ENCODE measurements around the gene DCBLD1.

The DCBLD1 gene

GRCh38 chr6:117536317-117536716 is 53.8 kb downstream of the DCBLD1 start:
- Histone ChIP-seq H3K9me3 (ENCODE audit: insufficient read depth, low read depth, low read length) (no peaks in the 10 kb centered on the region), H4K20me1 (ENCODE audit: insufficient read depth, low read length, poor library complexity, severe bottlenecking) (no peaks in the 10 kb centered on the region), H3K27me3 (ENCODE audit: insufficient read depth, low read length, poor library complexity, severe bottlenecking) (no peaks in the 10 kb centered on the region), H3K4me2 (ENCODE audit: low read depth, low read length, poor library complexity, severe bottlenecking) (no peak overlapping the region), H3K9me2 (replicated peaks; ENCODE audit: low read depth, low read length) (no peaks in the 10 kb centered on the region), H3K9ac (ENCODE audit: low read depth, low read length, poor library complexity, severe bottlenecking) (no peak overlapping the region), H3F3A (ENCODE audit: low read depth) (no peaks in the 10 kb centered on the region), H3K79me2 (ENCODE audit: insufficient read depth, low read length) (no peaks in the 10 kb centered on the region), H3K36me3 (ENCODE audit: insufficient read depth, low read length) (no peaks in the 10 kb centered on the region), H3K4me3 (ENCODE audit: low read length, poor library complexity, severe bottlenecking) (no peak overlapping the region), H2AFZ (ENCODE audit: low read length) (peak overlapping the region; percentile 59; the same call in 1 of the 2 replicates), H3K4me1 (ENCODE audit: insufficient read depth, low read length, poor library complexity, severe bottlenecking) (no peaks in the 10 kb centered on the region)
- TF ChIP-seq CTCF (conservative IDR thresholded peaks at IDR 0.05; ENCODE audit: low read length) (no peak), EZH2phosphoT487 (IDR thresholded peaks at IDR 0.05; ENCODE audit: borderline replicate concordance) (no peak)

GRCh38 chr6:117538615-117539014 is 56.1 kb downstream of the DCBLD1 start:
- H3K4me1 ChIP-seq (ENCODE audit: insufficient read depth, low read length, poor library complexity, severe bottlenecking) = no peaks in the 10 kb centered on the region
- H3K27me3 ChIP-seq (ENCODE audit: insufficient read depth, low read length, poor library complexity, severe bottlenecking) = no peaks in the 10 kb centered on the region
- H3K36me3 ChIP-seq (ENCODE audit: insufficient read depth, low read length) = no peaks in the 10 kb centered on the region
- TF ChIP-seq CTCF (conservative IDR thresholded peaks at IDR 0.05; ENCODE audit: low read length) (no peak), EZH2phosphoT487 (IDR thresholded peaks at IDR 0.05; ENCODE audit: borderline replicate concordance) (no peak)
- H3K4me3 ChIP-seq (ENCODE audit: low read length, poor library complexity, severe bottlenecking) = no peak overlapping the region
- no peaks in the 10 kb centered on the region for H3K79me2 ChIP-seq (ENCODE audit: insufficient read depth, low read length)
- H3K4me2 ChIP-seq (ENCODE audit: low read depth, low read length, poor library complexity, severe bottlenecking) = no peak overlapping the region
- H4K20me1 ChIP-seq (ENCODE audit: insufficient read depth, low read length, poor library complexity, severe bottlenecking) = no peaks in the 10 kb centered on the region
- no peaks in the 10 kb centered on the region for H3F3A ChIP-seq (ENCODE audit: low read depth)
- no peak overlapping the region for H2AFZ ChIP-seq (ENCODE audit: low read length)
- H3K9me2 ChIP-seq (replicated peaks; ENCODE audit: low read depth, low read length) = no peaks in the 10 kb centered on the region
- H3K9ac ChIP-seq (ENCODE audit: low read depth, low read length, poor library complexity, severe bottlenecking) = no peak overlapping the region
- no peaks in the 10 kb centered on the region for H3K9me3 ChIP-seq (ENCODE audit: insufficient read depth, low read depth, low read length)

- H3K9me2 ChIP-seq (replicated peaks; ENCODE audit: low read depth, low read length) = no peaks in the 10 kb centered on the region
- H3K36me3 ChIP-seq (ENCODE audit: insufficient read depth, low read length) = no peaks in the 10 kb centered on the region
- no peaks in the 10 kb centered on the region for H4K20me1 ChIP-seq (ENCODE audit: insufficient read depth, low read length, poor library complexity, severe bottlenecking)
- no peaks in the 10 kb centered on the region for H3K79me2 ChIP-seq (ENCODE audit: insufficient read depth, low read length)
- no peak for TF ChIP-seq CTCF (conservative IDR thresholded peaks at IDR 0.05; ENCODE audit: low read length)
- TF ChIP-seq EZH2phosphoT487 (IDR thresholded peaks at IDR 0.05; ENCODE audit: borderline replicate concordance) = no peak
- no peaks in the 10 kb centered on the region for H3F3A ChIP-seq (ENCODE audit: low read depth)
- no peaks in the 10 kb centered on the region for H3K27me3 ChIP-seq (ENCODE audit: insufficient read depth, low read length, poor library complexity, severe bottlenecking)
- no peak overlapping the region for H2AFZ ChIP-seq (ENCODE audit: low read length)
- H3K4me2 ChIP-seq (ENCODE audit: low read depth, low read length, poor library complexity, severe bottlenecking) = no peak overlapping the region
- H3K9ac ChIP-seq (ENCODE audit: low read depth, low read length, poor library complexity, severe bottlenecking) = no peak overlapping the region
- no peaks in the 10 kb centered on the region for H3K4me1 ChIP-seq (ENCODE audit: insufficient read depth, low read length, poor library complexity, severe bottlenecking)
- H3K4me3 ChIP-seq (ENCODE audit: low read length, poor library complexity, severe bottlenecking) = no peak overlapping the region
- H3K9me3 ChIP-seq (ENCODE audit: insufficient read depth, low read depth, low read length) = no peaks in the 10 kb centered on the region
Observed at GRCh38 chr6:117540670-117541069, 58.2 kb downstream of the DCBLD1 start.

Data from Loucy (cell line).